HG03108 (cell line): Measurements from ENCODE around the gene MON1A.

Experiments
- ATAC-seq: cut with Tn5 transposase; IDR thresholded peaks from one replicate; pipeline ENCODE4 v1.9.1; 2021; ENCODE audit warnings: moderate library complexity; ENCODE audit not compliant: unreplicated experiment

Gene MON1A

DNA sequence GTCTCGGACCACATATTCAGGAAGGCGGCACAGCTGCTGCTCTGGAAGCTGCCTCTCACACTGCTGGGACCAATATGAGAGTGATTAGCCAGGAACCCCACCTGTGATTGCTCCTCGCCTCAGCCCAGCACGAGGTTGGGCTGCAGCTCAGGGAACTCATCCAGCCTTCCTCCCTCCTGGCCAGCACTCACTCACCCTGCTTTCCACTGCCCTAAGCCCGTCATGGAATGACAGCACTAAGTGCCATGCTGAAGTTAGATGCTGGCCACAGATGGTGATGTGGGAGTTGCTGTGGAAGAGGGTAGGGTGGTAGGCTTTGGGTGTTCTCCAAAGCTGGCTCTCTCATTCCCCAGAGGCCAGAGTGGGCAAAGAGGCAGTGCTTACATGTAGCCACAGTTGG lies 33.3 kb downstream of the MON1A start:
- no peak for ATAC-seq

DNA sequence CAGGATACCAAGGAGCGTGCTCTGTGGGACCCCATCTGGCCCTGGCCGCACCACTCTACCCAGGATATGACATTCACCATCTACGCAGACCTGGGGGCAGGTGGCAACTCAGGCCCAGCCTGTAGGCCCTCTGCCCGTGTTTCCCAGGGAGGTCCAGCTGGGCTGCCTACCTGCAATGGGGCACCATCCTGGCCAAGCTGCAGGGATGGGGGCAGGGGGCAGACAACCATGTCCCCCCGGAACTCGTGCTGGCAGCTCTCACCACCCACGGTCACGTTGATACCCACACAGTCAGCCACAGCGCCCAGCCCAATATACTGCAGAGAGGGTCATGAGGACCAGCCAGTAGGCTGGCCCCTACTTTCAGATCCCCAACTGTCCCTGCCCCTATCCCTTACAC lies 33.8 kb downstream of the MON1A start:
- ATAC-seq: no peak

DNA sequence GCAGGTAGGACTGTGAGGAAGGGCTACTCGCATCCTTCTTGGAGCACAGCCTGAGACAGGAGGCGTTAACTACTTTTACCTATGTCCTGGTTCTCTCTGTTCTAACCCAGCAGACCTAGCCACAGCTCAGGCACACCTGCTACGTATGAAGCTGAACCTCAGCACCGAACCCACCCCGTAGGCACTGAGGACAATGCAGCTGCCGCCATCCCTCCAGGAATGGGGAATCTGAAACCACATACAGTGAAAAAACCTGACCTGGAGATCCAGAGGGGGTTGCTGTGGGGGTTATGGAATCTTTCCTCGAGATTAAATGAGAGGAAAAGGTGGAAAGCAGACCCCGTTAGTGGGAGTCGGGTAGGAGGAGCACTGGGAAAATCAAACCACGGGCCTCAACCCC lies 40.3 kb downstream of the MON1A start:
- no peak for ATAC-seq

DNA sequence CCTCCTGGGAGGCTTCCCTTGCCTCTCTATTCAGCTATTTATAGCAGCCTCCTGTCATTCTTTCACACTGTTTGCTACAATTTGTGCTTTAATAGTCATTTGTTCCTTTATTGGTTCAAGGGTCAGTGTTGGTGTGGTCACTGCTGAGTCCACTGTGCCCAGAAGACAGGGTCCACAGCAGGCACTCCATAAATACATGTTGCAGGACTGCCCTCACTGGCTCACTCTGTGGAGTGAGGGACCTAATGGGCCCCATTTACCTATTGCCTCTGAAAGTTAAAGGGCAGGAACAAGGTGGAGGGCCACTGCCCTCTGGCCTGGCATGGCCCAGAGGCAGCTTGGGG lies 42.7 kb downstream of the MON1A start:
- ATAC-seq: no peak

DNA sequence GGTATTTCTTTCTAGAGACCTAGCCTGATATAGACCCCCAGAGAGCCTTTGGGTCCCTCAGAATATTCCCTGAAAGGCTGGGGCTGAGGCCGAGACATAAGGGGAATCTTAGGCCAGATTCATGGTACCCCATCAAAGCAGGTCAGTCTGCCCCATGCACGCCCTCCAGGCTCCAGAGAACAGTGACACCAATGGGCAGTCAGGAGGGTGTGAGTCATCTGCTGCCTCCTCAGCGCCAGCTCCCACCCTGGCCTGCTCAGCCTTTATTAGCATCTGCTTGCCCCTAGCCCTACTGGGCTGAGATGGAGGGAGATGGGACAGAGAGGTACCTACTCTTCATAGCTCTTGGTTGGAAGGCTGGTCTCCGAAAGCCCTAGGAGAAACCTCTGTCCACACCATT lies 45.6 kb downstream of the MON1A start:
- no peak for ATAC-seq

DNA sequence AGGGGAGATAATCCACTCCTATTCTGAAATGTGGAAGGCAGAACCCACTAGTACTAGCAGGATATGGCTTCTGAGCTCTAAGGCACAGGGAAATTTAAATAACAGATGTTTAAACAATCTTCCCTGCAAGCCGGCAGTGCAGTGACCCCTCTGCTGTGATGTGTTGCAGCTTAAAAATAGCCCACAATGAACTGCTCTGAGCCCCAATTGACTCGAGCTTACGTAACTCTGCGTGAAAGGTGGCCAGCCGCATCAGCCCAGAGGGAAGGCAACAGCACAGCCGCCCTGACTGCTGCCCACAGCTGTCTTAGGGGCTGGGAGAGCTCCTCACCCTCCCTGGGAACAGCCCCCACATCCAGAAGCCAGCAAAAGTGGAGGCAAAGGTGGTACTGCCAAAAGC lies 47.4 kb downstream of the MON1A start:
- no peak for ATAC-seq

DNA sequence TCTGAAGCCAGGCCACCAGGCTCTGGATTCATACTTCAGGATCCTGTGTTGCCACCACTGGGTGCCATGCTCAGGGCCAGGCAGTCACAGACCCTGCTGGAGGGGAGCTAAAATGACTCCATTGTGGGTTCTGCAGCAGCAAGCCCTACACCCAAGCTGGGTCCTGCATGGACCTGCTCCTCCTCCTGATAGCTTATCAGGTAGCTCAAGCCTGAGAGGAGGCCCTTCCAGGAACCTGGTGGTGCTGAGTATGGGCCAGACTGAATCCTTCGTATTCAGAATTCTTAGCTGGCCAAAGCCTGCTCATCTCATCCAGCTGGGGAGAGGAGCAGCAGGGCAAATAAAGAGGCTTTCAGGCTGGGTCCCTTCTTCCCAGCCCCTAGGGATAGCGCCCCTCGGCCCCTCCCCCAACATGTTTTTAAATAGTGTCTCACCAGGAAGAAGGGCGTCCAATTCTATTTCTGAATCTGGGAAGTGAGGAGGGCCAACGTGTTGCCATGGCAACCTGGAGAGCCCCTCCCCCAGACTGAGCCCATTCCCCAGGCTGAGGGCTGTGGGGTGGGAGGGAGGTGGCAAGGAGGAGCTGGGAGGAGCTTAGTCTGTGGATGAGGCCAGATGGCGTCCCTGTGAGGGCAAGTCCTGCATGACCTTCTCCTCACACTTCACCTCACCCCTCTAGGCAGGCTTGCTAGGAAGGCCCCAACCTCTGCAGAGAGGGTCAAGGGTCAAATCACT lies 48.9 kb downstream of the MON1A start:
- no peak for ATAC-seq

DNA sequence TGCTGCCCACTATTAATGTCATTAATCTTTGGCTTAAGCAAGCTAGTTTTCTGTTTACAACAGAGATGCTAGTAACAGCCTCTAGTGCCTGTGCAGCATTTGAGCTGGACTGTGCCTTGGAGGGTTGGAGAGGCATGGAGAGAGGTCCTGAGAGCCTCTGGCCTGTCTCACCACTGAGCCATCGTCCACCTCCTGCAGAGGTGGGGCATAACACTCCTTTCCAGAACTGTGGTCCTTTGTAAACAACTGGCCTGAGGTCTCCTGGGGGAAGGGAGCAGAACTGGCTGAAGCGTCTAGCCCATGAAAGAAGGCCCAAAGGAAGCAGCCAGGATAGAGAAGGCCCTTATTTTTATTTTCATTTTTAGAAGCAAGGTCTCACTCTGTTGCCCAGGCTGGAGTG lies 49.9 kb downstream of the MON1A start:
- ATAC-seq: no peak

DNA sequence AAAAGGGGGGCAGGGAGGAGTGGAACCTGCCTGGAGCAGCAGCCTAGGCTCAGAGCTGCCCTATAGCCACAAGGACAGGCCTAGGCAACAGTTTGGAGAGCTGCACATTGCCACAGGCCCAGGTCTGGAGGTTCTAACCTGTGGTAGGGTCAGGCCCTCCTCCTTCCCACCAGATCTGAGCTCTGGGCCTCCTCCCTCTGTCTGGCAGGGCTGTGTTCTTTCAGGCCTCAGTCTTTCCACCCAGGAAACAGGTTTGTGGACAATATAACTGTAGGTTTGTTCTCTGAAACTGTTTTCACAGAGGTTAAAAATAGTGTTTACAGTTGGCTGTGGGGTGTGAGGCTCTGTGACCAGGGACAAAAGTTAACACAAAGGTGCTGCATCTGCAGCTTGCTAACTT lies 50.9 kb downstream of the MON1A start:
- no peak for ATAC-seq

DNA sequence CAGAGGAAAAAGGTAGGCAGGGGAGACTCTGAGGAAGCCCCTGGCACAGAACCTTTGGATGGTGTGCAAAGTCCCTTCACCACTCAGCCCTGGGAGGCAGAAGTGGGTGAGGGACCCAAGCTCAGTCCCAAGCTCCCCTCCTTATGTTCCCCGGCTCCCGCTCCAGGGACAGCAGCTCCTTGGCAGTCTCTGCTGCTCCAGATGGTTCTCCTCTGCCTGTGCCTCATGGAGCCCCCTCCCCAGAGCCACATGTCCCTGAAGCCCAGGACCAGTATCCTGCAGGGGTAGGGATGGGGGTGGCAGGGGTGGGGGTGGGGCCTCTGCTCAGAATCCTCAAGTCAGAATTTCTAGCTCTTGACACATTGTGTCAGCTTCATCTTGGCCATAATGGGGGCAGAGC lies 51.9 kb downstream of the MON1A start:
- ATAC-seq: no peak

DNA sequence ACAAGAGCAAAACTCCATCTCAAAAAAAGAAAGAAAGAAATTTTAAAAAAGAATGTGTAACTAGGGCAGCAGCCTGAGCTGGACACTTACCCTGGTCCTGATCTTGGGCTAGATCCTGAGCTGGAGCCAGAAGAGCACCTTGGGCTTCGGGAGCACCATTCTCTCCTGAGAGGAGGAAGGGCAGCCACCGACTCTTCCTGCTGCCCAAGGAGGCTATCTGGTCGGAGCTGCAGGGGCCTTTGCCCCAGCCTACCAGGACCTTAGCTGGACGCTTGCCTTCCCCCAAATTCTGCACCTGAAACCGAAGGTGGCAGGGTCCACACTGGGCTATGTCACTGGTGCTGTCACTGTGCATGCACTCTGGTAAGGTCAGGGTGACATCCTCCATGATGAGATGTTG lies 53.0 kb downstream of the MON1A start:
- ATAC-seq: no peak

DNA sequence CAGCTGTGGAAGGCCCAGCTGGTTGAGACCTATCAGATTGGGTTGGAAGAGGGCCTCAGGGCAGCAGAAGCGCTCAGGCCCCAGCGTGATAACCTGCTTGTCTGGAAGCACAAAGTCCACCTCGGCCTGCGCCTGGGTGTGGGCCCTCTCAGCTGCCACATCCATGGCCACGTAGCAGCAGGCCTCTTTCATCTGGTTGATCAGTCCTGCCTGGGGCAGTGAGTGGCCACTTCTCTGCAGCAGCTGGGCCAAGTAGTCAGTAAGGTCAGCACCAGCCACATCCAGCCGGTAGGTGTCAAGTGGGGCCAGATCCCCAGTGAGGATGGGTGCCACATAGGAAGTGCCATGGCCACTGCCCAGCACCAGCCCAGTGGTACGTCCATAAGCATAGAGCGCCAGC lies 56.0 kb downstream of the MON1A start:
- ATAC-seq: no peak

DNA sequence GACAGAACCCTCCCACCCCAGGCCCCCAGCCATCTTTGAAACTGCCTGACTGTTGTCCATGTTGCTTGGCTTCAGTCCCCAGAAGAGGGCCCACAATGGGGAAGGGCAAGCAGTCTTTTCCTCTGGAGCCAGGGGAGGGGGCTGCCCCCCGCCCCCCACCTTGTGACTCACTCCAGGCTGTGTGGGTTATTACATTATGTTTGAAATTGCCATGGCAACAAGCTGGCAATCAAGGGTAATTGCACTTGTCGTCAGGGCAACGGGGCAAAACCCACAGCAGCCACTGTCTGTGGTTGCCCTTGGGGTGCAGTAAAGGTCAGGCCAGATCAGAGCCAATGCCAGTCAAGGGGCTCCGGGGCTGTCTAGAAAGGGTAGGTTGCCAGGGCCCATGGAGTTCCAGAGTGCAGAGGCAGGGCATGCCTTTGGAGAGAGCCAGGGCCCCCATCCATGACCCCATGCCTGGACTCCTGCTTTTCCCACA lies 56.8 kb downstream of the MON1A start:
- ATAC-seq: no peak

DNA sequence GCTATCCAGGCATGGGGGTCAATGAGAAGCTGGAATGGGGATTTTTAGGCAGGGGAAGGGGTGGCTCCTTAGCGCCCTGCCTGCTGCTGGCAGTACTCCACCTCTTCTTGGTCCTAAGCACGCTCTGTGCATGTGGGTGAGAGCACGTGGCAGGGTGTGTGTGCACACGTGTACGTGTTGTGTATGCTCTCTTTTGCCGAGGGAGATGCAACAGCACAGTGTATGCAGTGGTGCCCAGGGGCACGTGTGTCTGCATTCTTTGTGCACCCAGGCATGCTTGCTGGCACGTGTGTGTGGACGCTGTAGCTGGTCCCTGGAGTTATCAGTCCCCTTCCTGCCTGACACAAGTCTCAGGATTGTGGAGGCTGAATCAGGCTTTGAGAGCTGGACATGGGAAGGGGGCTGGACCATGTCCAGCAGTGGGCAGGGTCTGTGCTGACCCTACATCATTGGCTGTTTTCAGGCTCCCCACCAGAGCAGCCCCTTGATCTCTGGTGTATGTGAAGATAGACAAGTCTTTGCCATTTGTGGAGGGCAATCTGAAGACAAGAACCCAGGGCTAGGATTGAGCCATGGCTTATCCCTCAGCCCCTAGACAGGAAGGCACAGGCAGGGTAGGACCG lies 58.0 kb downstream of the MON1A start:
- no peak for ATAC-seq

DNA sequence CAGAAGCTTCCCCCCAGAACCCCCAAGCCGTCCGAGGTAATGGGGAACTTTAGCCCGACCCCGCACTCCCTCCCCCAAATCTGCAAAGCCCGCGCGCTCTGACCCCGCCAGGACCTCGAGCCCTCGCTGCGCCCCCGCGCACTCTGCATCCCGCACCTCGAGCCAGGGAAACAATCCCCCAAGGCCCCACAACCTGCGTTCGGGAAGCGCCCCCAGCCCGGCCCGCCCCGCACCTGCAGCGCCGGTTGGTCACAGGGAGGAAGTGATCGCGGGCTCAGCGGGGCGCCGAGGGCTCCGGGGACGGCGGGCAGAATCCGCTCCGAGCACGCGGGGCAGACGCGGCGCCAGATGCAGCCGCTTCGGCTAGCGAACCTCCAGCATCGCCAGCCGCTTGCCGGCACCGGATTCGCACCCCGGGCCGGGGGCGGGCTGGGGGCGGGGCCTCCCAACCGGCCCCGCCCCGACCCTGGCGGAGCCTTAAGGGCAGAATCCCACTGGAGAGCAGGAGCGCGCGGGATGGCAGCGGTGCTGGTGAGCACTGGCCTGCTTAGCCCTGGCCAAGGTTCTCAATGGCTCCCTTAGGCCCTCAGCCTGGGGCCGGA lies 60.0 kb downstream of the MON1A start, which contains the start of gene CAMKV:
TSS of gene CAMKV (minus strand) at position 382 of the 602 bp plus-strand sequence. CDS start 7,518 bp downstream, outside the sequence.
- ATAC-seq: no peak

DNA sequence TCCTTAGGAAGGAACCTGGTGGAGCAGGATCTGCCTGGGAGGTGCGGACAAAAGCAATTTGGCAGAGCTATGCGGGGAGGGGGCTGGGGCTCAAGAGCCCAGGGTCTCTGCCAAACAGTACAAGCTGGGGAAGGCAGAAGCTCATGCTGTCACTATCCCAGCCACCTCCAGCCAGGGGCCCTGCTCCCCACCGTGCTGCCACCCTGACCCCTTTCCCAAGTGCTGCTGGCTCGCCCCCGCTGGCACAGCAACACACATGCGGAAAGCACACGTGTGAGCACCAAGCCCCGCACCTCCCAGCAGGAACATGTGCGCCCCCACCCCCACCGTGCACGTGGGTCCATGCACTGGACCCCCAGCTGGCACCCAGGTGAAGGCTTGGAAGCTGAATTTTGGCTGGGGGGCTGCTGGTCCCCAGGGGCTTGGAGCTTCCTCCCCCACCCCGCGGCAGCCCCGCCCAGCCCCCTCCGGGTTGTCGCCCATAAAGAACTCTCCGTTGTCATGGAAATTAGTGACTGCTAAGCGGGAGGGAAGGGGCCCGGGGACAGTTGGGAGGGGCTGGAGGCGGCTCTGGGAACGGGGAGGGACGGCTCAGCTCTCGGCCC lies 60.6 kb downstream of the MON1A start:
- ATAC-seq: no peak

DNA sequence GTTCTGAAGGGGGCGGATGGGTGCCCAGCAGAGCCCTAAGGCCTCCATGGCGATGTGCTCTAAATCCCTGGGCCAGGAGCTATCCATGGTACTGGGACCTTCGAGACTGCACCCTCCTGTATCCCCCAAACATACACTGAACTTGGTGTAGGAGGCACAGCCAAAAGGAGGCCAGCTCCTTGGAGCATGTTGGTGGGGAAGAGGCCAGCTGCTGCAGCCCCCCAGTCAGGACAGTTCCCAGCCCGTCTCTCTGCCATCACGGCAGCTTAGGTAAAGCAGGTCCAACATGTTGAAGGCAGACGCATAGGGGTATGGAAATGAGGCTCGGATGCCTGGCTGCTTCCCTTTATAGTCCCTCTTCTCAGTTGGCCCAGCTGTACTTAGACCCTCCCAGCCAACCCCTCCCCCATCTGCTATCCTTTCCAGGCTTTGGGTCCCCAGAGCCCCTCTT lies 61.7 kb downstream of the MON1A start:
- ATAC-seq: no peak

DNA sequence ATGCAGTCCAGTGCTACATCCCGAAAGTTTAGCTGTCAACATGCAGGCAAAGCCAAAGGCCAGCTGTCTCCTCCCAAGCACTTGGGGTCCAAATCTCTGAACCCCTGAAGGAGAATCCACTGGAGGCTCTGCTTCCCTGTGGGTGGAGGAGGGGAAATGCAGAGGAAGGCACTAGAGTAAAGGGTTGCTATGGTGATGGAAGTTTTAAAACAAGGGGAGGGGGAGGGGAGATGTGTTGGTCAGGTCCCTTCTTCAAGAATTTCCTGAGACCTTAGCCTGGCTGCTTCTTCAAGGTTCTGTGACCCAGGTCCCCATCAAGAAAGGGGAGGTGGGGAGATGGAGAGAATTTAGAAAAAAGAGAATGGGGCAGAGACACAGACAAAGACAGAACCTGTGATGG lies 62.2 kb downstream of the MON1A start:
- no peak for ATAC-seq

DNA sequence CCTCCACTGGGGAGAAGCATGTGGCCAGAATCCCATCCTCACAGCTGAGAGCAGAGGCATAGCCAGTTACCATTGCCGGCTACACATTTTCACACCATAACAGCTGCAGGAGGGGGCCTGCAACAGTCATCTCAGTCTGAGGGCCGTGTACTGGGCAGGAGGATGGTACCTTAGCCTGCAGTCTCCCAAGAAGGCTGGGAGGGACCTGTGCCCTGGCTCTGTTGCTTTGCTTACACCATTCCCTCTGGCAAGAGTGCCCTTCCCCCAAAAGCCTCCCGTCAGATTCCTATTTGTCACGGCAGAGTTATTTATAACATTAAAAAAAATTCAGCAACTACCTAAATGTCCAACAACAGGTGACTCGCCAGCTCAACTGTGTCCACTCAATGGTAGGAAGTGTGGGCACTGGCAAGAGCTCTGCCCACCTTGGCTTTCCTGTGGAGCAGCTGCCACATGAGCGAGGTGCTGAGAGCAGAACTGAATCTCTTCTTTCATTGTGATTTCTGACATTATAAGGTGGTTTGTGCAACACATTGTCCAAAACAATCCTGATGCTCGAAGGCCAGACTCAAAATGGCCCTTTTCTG lies 64.3 kb downstream of the MON1A start:
- ATAC-seq: no peak

DNA sequence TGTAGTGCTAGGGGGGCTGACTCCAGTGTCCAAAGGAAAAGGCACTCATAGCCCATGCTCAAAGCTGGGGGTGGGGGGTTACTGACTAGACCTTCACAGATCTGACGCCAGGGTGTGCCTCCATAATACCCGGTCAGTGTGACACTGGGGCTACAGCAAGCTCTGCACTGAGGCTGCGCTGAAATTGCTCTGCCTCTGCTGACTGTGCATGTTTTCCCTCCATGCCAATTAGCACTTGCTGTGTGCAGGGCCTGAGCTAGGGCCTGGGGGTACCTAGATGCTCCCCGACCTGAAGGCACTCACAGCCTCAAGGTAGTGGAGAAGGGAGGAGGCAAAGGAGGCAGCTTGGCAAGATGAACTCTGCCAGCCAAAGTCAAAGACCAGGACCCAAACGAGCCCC lies 65.1 kb downstream of the MON1A start:
- ATAC-seq: no peak

DNA sequence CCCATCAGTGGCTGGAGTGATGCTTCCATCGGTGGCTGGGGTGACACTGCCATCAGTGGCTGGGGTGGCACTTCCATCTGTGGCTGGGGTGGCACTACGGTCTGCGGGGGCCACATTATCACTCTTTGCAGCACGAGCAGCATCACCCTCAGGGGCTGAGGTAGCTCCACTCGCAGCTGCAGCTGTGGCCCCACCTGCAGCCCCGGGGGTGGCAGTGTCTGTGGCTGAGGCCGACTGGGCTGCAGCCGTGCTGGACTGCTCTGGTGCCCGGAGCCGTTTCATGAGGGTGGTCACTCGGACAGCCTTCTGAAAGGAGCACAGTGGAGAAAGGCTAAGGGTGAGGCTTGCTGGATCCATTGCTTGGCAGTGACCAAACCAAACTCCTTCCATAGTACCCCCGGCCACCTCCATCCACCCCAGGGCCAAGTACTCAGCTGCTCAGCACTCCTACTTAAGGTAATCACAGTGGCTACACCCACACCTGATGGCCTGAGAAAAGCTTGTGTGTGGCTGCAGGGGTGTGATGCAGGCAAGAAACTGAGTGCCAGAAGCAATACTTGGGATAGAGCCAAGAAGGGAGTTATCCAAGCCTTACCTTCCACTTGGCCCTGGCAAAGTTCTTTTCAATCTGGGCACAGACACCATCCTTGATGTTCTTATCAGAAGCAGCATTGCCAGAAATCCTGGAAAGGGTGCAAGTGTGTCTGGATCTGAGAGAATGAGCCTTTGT lies 69.9 kb downstream of the MON1A start:
- no peak for ATAC-seq
